CD1c-positive myeloid dendritic cell (primary cell): ENCODE results near the gene RUNX3.

Source experiments
- DNase-seq: peaks from one replicate; pipeline ENCODE4 v3.0.0-alpha.2; 2016; ENCODE audit errors: extremely low spot score

Gene RUNX3

DNA sequence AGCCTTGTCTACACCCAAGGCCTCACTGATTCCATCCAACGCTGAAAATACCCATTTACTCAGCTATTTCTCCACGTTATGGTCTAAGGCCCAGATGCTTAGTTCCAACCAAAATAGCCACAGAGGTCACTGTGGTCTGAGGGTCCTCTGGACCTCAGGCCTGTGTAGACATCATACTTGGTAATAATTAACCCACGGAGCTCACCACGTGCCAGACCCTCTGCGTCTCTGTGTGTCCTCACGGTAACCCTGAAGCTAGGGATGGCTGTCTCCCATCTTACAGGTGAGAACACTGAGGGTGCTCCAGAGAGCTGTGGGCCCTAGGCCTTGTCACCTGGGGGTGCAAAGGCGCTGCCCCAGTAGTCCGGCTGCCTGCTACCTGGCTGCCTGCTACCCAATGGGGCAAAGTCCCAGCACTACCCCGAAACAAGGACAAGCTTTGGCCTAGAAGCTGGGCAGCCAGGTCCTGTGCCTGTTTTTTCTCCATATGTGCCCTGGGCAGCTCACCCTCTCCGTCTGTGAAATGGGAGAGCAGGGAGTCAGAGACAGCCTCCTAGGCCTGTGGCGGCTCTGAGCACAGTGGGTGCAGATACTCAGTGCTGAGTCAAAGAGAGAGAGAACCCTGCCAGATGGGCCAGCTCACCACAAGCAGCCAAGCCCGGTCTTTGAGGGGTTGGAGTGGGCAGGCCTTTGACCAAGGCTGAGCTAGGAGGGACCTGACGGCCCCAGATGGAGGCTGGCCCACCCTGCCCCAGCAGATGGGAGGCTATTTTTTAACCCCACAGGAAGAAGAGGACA is 17.0 kb upstream of the RUNX3 start:
- no peak for DNase-seq

DNA sequence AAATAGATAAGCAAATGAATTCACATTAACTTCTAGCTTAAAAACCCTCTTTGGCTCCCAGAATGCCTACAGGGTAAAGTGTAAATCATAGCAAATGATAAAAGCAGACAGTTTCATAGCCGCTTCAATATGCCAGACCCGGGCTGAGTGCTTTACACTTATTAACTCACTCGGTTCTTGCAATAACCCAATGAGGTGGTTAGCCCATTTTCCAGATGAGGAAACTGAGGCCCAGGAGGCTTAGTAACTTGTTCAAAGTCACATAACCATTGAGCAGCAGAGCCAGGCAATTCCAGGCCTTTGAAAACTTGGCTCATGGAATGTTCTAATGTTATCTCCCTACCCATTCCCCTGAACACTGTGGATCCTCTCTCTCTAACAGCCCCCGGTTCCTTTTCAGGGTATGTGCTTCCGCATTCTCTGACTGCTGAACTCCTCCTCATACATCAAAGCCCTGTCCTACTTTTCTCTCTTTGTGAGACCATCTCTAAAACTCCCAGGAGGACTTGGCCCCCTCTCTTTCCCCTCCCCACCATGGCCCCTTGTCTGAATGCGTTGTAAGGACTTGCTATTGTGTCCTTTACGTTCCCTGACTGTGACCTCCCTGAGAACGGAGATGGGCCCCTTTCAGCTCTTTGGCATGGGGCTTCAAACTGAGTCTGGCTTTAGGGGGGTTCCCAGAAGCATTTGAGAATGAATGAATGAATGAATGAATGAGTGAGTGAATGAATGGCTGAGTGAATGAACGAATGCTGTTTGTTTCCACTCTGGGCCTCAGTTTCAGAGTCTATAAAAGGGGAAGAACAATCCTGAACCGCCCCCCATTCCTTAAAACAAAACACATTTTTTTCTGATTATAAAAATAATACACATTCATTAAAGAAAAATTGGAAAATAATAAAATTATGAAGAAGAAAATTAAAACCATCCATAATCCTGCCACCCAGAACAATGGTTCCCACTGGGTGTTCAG is 15.6 kb upstream of the RUNX3 start:
- no peak for DNase-seq

DNA sequence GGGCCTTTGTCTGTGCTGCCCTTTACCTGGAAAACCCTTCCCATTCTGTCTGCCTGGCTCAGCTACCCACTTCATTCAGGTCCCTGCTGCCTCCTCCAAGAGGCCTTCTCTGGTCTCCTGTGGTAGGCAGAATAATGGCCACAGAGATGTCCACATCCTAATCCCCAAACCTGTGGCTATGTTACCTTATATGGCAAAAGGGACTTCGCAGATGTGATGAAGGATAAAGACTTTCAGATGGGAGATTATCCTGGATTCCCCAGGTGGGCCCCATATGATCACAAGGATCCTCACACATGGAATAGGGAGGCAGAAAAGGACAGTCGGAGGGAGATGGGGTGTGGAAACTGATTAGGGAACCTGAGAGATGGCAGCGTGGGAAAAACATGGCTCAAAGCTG is 14.2 kb upstream of the RUNX3 start:
- no peak for DNase-seq

DNA sequence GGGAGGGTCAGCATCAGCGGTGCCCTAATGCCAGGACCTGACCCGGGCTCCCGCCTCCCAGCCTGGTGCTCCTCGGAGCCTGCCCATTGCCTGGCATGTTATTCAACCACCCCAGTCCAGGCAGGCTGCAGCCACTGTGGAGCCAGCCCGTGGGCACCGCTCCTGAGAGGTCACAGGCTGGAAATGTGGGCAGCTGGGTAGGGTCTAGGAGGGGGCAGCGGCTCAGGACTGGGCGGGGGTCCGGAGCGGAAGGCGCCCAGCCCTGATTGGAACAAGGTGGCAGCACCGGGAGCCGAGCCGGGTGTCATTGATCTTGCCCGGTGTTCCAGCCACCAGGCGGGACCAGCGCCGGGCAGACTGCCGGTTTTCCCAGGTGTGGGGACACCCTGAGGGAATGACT is 12.7 kb upstream of the RUNX3 start:
- DNase-seq: no peak

DNA sequence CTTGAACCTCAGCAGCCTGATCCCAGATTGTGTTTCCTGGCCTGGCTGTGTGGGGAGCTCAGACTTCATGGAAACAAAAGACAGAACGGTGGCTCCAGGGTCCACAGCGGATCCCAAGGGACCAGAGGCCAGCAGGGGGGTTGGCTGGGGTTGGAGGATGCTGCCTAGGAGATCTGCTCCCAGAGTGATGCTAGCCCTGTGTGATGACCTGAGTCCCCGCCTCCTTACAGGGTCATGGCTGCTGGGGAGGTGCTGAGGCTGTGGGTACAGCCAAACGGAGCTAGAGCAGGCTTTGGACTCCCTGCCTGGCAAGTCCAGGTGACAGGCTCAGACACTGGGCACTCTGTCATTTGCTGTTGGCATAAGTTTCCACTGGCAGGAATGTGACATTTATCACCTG is 11.5 kb upstream of the RUNX3 start:
- no peak for DNase-seq

DNA sequence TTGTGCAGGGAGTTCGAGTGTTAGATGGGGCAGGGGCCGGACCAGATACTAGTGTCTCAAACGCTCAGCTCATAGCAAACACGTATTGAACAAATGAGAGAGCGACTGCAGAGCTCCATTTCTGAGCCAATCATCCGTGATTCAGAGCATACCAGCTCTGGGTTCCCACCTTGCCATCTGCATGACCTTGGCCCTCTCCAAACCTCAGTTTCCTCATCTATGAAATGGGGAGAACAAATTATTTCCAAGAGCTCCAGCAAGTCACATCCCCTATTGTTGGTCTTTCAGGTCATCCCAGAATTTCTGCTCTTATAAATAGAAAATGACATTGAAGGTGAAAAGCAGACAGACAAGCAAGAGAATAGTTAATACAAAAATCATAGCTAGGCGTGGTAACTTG is 10.2 kb upstream of the RUNX3 start:
- DNase-seq: no peak

DNA sequence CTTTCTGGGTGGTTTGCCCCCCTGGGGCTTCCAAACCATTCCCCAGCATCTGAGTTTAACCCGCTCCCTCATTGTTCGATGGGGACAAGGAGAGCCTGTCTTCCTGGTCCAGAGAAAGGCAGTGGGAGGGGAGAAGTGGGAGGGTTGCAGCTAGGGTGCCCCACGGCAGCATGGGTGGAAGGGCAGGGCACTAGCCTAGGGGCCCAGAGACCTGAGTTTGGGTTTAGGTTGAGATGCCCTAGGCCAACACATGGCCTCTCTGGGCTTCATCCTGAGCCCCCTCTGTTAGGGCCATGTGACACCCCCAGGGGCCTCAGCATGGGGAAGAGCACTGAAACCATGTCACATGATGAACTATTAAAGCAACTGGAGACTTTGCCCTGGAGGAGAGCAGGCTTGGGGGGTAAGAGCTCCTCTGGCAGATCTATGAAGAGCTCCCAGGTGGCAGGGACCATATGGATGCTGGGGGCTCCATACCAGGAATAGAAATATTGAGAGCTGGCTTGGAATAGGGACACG is 9.7 kb upstream of the RUNX3 start:
- DNase-seq: no peak

DNA sequence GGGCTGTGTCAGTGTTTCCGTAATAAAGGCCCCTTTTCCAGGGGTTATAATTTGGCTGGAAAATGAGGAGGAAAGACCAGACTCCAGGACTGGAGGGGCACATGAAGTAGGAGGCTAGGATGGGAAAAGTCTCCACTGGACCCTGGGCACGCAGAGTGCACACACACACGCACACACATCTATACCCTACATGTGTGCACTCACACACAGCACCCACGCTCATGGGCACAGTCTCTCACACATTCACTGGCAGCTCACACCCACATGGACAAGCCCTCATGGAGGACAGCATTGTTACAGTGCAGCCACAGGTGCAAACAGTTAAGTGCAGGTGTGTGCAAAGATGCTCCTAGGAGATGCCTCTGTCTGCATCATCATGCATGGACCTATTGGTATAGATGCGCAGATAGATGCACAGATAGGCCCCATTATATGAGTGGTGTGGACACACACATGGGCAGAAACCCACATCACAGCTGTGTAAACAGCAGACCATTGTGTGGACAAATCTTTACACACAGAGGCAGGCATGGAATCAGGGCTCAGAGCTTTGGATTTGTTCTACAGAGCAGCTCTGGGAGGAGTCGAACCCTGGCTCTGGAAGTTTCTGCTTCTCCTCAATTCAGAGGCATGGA is 9.1 kb upstream of the RUNX3 start:
- DNase-seq: no peak

DNA sequence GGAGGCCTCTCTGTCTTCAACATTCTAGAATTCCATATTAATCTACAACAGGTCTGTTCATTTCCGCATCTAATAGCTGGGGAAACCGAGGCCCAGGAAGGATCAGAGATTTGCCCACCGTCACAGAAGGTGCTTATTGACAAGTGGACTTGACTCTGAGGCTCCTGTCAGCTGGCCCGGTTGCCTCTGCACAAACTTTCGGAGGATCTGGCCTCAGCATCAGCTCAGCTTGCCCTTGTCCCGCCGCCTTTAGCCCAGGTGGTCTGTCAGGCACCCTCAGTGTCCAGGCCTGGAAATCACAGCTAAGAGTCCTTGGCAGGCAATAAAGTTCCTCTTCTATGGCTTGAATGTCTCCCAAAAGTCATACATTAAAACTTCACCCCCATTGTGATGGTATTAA is 8.2 kb upstream of the RUNX3 start:
- no peak for DNase-seq

DNA sequence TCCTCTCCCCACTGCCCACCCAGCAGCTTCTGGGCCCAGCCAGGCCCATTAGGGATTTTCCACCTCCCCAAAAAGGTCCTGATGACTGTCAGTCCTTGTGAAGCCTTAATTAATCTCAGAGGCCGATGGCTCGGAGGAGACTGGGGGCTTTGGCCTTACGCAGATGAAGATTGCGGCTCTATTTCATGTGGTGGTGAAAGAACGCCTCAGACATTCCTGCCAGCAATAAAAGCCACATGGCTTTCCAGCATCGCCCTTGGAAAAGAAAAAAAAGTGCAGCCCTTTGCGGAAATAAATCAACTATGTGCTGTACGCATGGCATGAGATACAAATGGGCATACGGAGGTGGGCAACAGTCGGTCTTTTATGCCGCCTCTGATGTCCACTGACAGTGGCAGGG is 6.6 kb upstream of the RUNX3 start:
- no peak for DNase-seq

DNA sequence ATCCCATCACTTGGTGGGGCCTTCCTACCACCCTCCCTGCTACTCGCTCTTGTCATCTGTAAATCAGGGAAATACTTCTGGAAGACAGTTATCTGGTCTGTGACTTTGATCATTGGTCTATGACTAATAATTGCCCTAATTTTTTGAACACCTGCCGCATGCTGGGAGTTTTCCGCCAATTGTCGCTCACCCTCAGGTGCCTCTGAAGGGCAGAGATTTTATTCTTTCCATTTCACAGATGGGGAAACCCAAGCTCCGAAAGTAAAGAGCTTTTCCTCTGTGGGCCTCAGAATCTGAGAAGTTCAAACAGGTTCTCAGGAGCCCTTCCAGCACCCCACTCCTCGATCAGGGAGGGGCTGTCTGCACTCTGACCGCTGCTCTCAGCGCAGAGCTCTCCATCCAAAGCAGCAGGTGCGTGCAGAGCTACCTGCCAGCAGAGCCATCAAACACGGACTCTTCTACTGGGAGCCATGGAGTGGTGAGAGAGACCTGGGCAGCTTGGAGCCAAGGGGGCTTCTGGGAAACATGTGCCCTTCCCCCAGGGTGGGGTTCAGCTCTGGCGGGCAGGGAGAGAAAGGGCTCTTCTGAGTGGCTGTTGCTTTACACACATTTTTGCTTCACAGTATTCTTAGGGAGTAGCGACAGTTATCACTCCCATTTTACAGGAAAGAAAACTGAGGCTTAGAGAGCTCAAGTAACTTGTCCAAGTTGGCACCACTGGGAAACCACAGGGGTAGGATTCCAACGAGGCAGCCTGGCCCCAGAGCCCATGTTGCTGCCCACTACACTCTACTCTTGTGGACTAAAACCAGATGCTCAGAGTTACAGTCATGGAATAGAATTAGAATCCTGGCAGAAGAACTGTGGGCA is 5.8 kb upstream of the RUNX3 start:
- no peak for DNase-seq

DNA sequence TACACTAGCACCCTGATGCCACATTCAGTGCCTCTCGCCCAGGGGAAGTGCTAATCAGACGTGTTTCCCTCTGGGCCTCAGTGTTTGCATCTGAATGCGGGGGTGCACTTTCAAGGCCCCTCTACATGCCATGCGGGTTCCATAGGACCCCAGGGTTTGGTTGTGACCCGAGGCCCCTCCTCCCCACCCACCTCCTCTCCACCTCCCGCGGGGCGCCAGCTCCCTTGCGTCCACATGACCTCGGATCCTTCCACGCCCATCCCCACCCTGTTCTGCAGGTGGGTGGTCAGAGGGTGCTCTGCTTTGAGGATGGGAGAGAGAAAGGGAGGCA is 5.1 kb upstream of the RUNX3 start:
- DNase-seq: no peak

DNA sequence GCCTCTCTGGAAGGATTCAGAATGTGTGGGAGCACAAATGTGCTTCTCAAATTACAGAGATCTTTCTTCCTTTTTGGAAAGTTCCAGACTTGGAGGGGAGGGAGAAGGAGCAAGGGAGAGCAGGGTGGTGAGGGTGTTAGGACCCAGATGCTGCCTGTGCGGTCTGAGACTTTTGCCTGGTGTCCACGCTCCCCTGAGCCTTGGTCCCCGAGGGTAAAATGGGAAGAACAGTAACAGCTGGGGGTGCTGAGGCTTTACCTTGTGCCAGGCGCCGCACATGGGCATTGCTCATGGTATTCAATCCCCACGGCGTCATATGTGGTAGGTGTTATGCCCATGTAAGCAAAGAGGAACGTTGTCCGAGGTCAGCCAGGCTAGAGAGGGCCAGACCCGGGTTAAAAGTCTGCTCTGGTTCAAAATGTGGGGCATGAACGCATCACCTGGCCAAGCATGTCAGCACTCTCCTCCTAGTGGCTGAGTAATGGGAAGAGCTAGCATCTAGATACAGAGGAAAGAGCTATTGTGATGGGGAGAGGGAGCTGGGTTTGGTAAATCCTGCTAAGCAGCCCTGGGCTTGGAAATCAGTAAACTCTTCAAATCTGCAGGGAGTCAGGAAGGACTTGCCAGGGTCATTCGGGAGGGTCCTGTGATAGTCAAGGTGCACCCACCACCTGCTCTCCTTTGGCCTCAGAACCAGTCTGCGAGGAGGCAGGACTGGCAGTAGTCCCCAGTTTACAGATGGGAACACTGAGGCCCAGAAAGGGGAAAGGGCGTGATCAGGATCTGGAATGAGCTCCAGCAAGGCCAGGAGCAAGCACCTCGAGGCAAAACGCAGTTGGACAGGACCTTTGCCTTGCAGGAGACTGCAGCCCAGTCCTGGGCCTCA is 4.5 kb upstream of the RUNX3 start:
- DNase-seq: no peak

DNA sequence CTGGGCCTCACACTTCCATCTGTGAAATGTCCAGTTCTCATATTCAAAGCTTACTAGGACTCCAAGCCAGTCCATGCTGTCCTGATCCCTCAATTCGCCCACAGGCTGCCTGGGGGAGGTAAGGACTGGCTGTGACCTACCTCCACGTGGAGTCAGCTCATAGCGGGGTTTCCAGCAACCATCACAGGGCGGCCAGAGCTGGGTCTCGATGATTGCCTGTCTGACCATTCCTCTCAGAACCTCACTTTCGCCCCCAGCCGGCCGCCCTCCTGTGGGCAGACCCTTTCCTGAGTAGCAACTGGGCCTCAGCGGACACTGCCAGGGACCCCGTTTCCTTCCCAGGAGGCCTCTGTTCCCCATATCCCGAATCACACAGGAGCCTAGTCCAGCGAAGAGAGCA is 3.4 kb upstream of the RUNX3 start:
- no peak for DNase-seq

DNA sequence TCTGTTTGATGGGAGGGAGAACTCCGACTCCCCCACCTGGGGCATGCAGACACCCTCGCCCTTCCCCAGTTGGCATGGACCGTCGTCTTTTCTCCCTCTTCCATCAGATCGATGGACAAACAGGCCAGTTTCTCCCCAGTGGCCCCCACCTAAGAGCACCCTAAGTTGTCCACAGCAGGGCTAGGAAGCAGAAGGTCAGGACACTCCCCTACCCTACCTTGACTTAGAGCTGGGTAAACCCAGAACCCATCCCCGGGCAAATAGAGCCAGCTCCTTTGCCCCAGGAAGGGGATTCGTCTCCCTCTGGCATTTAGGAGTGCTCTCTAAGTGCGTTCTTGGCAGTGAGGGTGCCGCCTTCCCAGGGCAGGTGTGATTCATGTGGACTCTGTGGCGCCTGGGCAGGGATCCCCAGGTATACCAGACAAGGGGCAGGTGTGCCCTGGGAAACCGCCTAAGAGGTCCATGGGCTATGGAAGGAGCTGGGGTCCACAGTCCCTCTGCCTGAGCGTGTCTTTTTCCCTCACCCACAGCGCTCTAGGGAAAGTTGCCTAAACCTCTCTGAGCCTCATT is 2.7 kb upstream of the RUNX3 start:
- no peak for DNase-seq

DNA sequence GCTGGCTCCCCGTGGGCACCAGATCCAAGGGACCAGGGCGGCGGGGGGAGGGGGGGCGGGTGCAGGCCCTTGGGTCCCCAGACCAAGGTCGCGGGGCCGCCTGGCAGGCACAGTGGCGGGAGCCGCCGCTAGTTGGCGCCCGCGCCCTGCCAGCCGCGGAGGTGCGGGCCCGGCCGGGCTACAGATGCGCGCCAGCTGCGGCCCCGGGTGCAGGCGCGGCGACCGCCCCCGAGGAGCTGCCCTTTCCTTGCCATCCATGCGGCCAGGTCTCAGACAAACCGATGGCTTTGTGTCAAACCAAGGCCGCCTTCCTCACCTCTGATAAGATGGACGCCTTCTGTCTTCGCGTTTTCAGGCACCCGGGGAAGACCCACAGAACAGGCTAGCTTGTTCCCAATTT is 2.2 kb upstream of the RUNX3 start:
- peak; percentile 72 for DNase-seq

DNA sequence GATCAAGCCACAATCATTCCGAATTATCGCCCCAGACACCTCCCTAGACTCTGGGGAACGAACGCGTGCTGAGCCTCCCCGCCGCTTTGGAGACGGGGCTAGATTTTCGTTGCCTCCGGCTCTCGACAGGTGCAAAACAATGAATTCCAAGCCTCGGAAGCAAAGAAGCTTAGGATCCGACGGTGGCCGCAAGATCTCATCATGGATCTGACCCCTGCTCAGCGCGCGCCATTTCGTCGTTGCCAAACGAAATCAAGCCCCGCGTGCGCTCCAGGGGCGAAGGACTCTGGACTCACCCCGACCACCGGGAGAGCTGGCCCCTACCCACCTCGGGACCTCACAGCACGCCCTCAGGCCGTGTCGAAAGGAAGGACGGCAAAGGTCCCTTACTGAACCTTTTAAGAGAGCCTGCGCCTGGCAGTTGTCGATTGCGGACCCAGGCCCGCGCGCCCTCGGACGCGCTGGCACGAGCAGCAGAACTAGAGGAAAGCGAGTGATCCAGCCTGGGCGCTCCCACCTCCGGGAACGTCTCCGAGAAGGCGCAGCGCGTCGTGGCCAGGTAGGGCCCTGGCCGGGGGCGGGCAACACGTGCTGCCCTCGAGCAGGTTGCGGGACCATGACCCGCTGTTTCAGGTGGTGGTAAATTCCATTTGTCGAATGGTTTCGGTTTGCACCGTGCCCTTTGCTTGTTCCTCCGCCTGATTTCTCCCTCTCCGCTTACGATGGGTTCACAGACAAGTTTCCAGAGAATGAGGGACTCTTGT is 1.6 kb upstream of the RUNX3 start:
- DNase-seq: no peak

DNA sequence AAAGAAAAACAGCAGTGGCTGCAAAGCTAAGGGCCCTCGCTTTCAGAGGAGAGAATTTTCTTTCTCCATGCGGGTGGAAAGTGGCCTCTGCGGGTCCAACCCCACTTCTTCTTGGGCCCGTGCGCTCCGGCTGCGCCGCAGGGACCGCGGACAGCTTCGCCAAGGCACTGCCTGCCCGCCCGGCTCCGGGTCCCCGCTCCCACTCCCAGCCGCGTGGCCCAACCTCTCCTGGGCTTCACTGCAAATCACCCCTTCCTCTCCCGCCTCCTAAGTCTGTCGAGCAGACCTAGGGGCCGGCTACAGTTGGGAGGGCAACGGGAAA is 1.0 kb upstream of the RUNX3 start:
- no peak for DNase-seq
